Karpas-422 (cell line): ENCODE results near the gene UFD1. TPM values are rescaled to one million over a fixed set of nuclear protein-coding genes. Genes with fewer than 3 reads are reported as not detected.

Experiments used
- DNase-seq: peaks from one replicate; pipeline ENCODE4 v3.0.0-alpha.2; 2015
- H2AFZ ChIP-seq: fragments of 200-600 bp; sonication (generic); 2 replicates; pipeline ENCODE4 v1.6.1; 2014; ENCODE audit warnings: antibody characterized with exemption, low read length, mixed read lengths
- H3K27ac ChIP-seq: fragments of 200-600 bp; sonication (generic); 2 replicates; pipeline ENCODE4 v1.5.1; 2014; ENCODE audit warnings: mild to moderate bottlenecking, low read length, moderate library complexity
- H3K27me3 ChIP-seq: fragments of 200-600 bp; sonication (generic); 2 replicates; pipeline ENCODE4 v1.6.1; 2014; ENCODE audit warnings: low read length, mixed read lengths
- H3K36me3 ChIP-seq: fragments of 200-600 bp; sonication (generic); 2 replicates; pipeline ENCODE4 v1.6.1; 2014; ENCODE audit warnings: low read length, mixed read lengths; ENCODE audit not compliant: insufficient read depth
- H3K4me1 ChIP-seq: fragments of 200-600 bp; sonication (generic); 2 replicates; pipeline ENCODE4 v1.6.1; 2014; ENCODE audit warnings: mild to moderate bottlenecking, low read length, mixed read lengths
- H3K4me2 ChIP-seq: fragments of 200-600 bp; sonication (generic); 2 replicates; pipeline ENCODE4 v1.6.1; 2014; ENCODE audit warnings: low read length, low read depth, mild to moderate bottlenecking; ENCODE audit not compliant: poor library complexity, severe bottlenecking
- H3K4me3 ChIP-seq: fragments of 200-600 bp; sonication (generic); 2 replicates; pipeline ENCODE4 v1.5.1; 2014; ENCODE audit warnings: mild to moderate bottlenecking, antibody characterized with exemption, low read length, mixed read lengths
- H3K79me2 ChIP-seq: fragments of 200-600 bp; sonication (generic); 2 replicates; pipeline ENCODE4 v1.6.1; 2014; ENCODE audit warnings: mild to moderate bottlenecking, low read length, mixed read lengths
- H3K9ac ChIP-seq: fragments of 200-600 bp; sonication (generic); 2 replicates; pipeline ENCODE4 v1.6.0; 2014; ENCODE audit warnings: low read length
- H3K9me2 ChIP-seq: fragments of 200-600 bp; sonication (generic), shearing (Covaris generic); replicated peaks from 2 replicates; pipeline ENCODE4 v1.6.0; 2014; ENCODE audit warnings: mild to moderate bottlenecking, low read length, moderate library complexity; ENCODE audit not compliant: insufficient read depth
- H3K9me3 ChIP-seq: fragments of 300-700, 200-600 bp; sonication (generic); 2 replicates; pipeline ENCODE4 v1.6.1; 2014; ENCODE audit warnings: low read length, mixed read lengths
- H4K20me1 ChIP-seq: fragments of 200-600 bp; sonication (generic); 2 replicates; pipeline ENCODE4 v1.6.1; 2014; ENCODE audit warnings: mild to moderate bottlenecking, antibody characterized with exemption, low read length, low read depth; ENCODE audit not compliant: insufficient read depth
- total RNA-seq: library from RNA; depleted of rRNA; stranded (reverse); fragments of >200 nt; shearing (Covaris generic); gene quantifications from 2 replicates; pipeline ENCODE4 v1.2.3, GENCODE V29; 2014; ENCODE audit warnings: low replicate concordance; rRNA removed

UFD1 gene
- total RNA-seq, 1 experiment from 2014 or later, result 91.5 TPM

- H4K20me1 ChIP-seq, result no peaks in the 10 kb centered on the region
- no peaks in the 10 kb centered on the region for H3K27me3 ChIP-seq
- DNase-seq, result no peak
- H3K9me3 ChIP-seq, result no peaks in the 10 kb centered on the region
- no peak overlapping the region for H3K4me2 ChIP-seq
- H3K27ac ChIP-seq, result no peak overlapping the region
- H3K9me2 ChIP-seq, result no peaks in the 10 kb centered on the region
- H3K4me3 ChIP-seq, result no peak overlapping the region
- H3K36me3 ChIP-seq, result peaks cover 56% of the 10 kb centered on the region; the same call in 1 of the 2 replicates
- H2AFZ ChIP-seq, result no peak overlapping the region
- no peaks in the 10 kb centered on the region for H3K4me1 ChIP-seq
- no peak overlapping the region for H3K9ac ChIP-seq
- peaks cover 28% of the 10 kb centered on the region for H3K79me2 ChIP-seq
Measured at GRCh38 chr22:19405652-19406051, 73.3 kb downstream of the UFD1 start.

DNA sequence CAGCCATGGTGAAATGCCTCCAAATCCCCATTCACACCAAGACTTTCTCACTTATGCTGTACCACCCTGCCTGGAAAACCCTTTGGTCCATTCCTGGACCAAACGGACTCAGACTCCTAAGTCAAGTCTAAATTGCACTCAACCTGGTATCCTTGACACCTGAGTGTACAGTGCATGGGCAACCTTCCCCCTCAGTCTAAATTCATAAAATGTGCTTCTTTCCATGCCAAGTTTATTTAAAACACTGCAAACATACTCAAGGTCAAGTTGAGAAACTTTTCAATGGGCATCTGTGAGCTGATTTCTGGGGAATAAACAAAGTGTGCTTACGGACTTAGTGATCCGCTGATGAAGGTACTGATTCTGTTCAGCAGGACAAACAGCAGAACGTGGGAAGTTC lies 73.9 kb downstream of the UFD1 start:
- DNase-seq, result no peak
- Histone ChIP-seq H3K4me2 (no peak overlapping the region), H3K79me2 (peaks cover 24% of the 10 kb centered on the region), H3K4me1 (no peaks in the 10 kb centered on the region), H3K9me3 (no peaks in the 10 kb centered on the region), H3K27me3 (no peaks in the 10 kb centered on the region), H2AFZ (no peak overlapping the region), H3K9me2 (no peaks in the 10 kb centered on the region), H3K27ac (no peak overlapping the region), H3K9ac (no peak overlapping the region), H3K36me3 (peaks cover 50% of the 10 kb centered on the region; the same call in 1 of the 2 replicates), H3K4me3 (no peak overlapping the region), H4K20me1 (no peaks in the 10 kb centered on the region)

GRCh38 chr22:19404676-19405075 lies 74.3 kb downstream of the UFD1 start:
- Histone ChIP-seq H3K4me2 (no peak overlapping the region), H2AFZ (no peak overlapping the region), H3K27me3 (no peaks in the 10 kb centered on the region), H3K9me3 (no peaks in the 10 kb centered on the region), H3K27ac (no peak overlapping the region), H3K4me1 (no peaks in the 10 kb centered on the region), H3K36me3 (peaks cover 47% of the 10 kb centered on the region; the same call in 1 of the 2 replicates), H3K9me2 (no peaks in the 10 kb centered on the region), H3K79me2 (peaks cover 20% of the 10 kb centered on the region), H4K20me1 (no peaks in the 10 kb centered on the region), H3K9ac (no peak overlapping the region), H3K4me3 (no peak overlapping the region)
- no peak for DNase-seq

GRCh38 chr22:19402642-19403191 lies 76.3 kb downstream of the UFD1 start:
- H3K36me3 ChIP-seq, result peaks cover 44% of the 10 kb centered on the region; the same call in 1 of the 2 replicates

GRCh38 chr22:19401483-19401882 lies 77.5 kb downstream of the UFD1 start:
- Histone ChIP-seq H3K9me2 (no peaks in the 10 kb centered on the region), H3K9ac (no peak overlapping the region), H3K79me2 (peaks cover 14% of the 10 kb centered on the region), H4K20me1 (no peaks in the 10 kb centered on the region), H3K27me3 (no peaks in the 10 kb centered on the region), H3K36me3 (peaks cover 39% of the 10 kb centered on the region; the same call in 1 of the 2 replicates), H2AFZ (no peak overlapping the region), H3K4me3 (no peak overlapping the region), H3K4me1 (no peaks in the 10 kb centered on the region), H3K9me3 (no peaks in the 10 kb centered on the region), H3K4me2 (no peak overlapping the region), H3K27ac (no peak overlapping the region)
- DNase-seq, result no peak

More at GRCh38 chr22:19402642-19403191, 76.3 kb downstream of the UFD1 start:
- Histone ChIP-seq H3K4me1 (no peaks in the 10 kb centered on the region), H3K79me2 (peaks cover 20% of the 10 kb centered on the region), H2AFZ (no peak overlapping the region), H3K27ac (no peak overlapping the region), H3K4me3 (no peak overlapping the region), H3K9me3 (no peaks in the 10 kb centered on the region), H3K4me2 (no peak overlapping the region), H3K9me2 (no peaks in the 10 kb centered on the region), H3K27me3 (no peaks in the 10 kb centered on the region), H4K20me1 (no peaks in the 10 kb centered on the region), H3K9ac (no peak overlapping the region)
- no peak for DNase-seq

- Histone ChIP-seq H3K9me3 (no peaks in the 10 kb centered on the region), H3K36me3 (peaks cover 33% of the 10 kb centered on the region; the same call in 1 of the 2 replicates), H3K27me3 (no peaks in the 10 kb centered on the region)
Measured at GRCh38 chr22:19400881-19401280, 78.1 kb downstream of the UFD1 start.

More at GRCh38 chr22:19400881-19401280, 78.1 kb downstream of the UFD1 start:
- no peaks in the 10 kb centered on the region for H3K9me2 ChIP-seq
- H3K79me2 ChIP-seq, result peaks cover 14% of the 10 kb centered on the region
- no peaks in the 10 kb centered on the region for H4K20me1 ChIP-seq
- H3K9ac ChIP-seq, result no peak overlapping the region
- H2AFZ ChIP-seq, result no peak overlapping the region
- no peak overlapping the region for H3K4me2 ChIP-seq
- no peak overlapping the region for H3K4me3 ChIP-seq
- H3K27ac ChIP-seq, result no peak overlapping the region
- H3K4me1 ChIP-seq, result no peaks in the 10 kb centered on the region
- no peak for DNase-seq

Other genes starting within 250 kb of the UFD1 start
- 5.0 and 12.9 TPM in 2 replicates for gene CLTCL1, start 187.5 kb downstream of the UFD1 start, total RNA-seq
- 20.0 and 20.2 TPM in 2 replicates for gene HIRA, start 47.5 kb downstream of the UFD1 start, total RNA-seq
- 53.8 and 62.5 TPM in 2 replicates for gene MRPL40, start 46.6 kb downstream of the UFD1 start, total RNA-seq
- 39.0 and 59.3 TPM in 2 replicates for gene C22orf39, start 31.5 kb downstream of the UFD1 start, total RNA-seq
- 28.1 and 36.5 TPM in 2 replicates for gene CDC45, start 727 bp upstream of the UFD1 start, total RNA-seq
- not detected in 2 replicates for gene CLDN5, start 45.2 kb upstream of the UFD1 start, total RNA-seq
- not detected in 2 replicates for gene SEPTIN5, start 235.3 kb upstream of the UFD1 start, total RNA-seq
- not detected in 2 replicates for gene GP1BB, start 244.3 kb upstream of the UFD1 start, total RNA-seq